SK-N-SH (cell line): ENCODE data around the gene KNG1. TPM values are rescaled to one million over a fixed set of nuclear protein-coding genes. Genes with fewer than 3 reads are reported as not detected.

Experiments used
- CTCF ChIA-PET: fragments of 300-600, 350-600 bp; formaldehyde crosslinking; extraction: SDS; loops from one replicate; lab custom pipeline; 2021; lab: Yijun Ruan, JAX
- POLR2A ChIA-PET: fragments of 350-600 bp; sonication (Branson Sonifier 250); formaldehyde crosslinking; extraction: SDS; loops from one replicate; lab custom pipeline; 2020; ENCODE audit warnings: antibody characterized with exemption, inconsistent platforms; lab: Yijun Ruan, JAX
- DNase-seq: peaks from one replicate; pipeline ENCODE4 v3.0.0; 2012
- H2AFZ ChIP-seq: fragments of 200-600 bp; sonication (generic); 2 replicates; pipeline ENCODE4 v1.8.1; 2016; ENCODE audit warnings: antibody characterized with exemption, mild to moderate bottlenecking, low read depth
- H3F3A ChIP-seq: fragments of 200-600 bp; sonication (generic); replicated peaks from 2 replicates; pipeline ENCODE3; 2016; ENCODE audit warnings: antibody characterized with exemption, mild to moderate bottlenecking; ENCODE audit not compliant: insufficient read depth
- H3K27ac ChIP-seq, 2 experiments: fragments of 200-500 bp in 1 of 2; fragments of 200-600 bp in 1 of 2; sonication (Bioruptor generic) in 1 of 2; sonication (generic), shearing (Covaris generic) in 1 of 2; 2 replicates each; pipeline versions ENCODE4 v1.5.1 to v1.6.1; 2014 to 2016; ENCODE audit warnings: low read depth in 2 of 2, inconsistent platforms in 1 of 2, low read length in 1 of 2, mild to moderate bottlenecking in 1 of 2, mixed read lengths in 1 of 2
- H3K27me3 ChIP-seq: fragments of 200-600 bp; sonication (generic), shearing (Covaris generic); 2 replicates; pipeline ENCODE4 v1.6.1; 2016; ENCODE audit warnings: mixed run types; ENCODE audit not compliant: insufficient read depth
- H3K36me3 ChIP-seq, 2 experiments: fragments of 200-500 bp in 1 of 2; fragments of 200-600 bp in 1 of 2; sonication (Bioruptor generic) in 1 of 2; sonication (generic) in 1 of 2; replicated peaks in 1 of 2; 2 replicates each; pipeline versions ENCODE3 to v1.5.1; 2014 to 2016; ENCODE audit warnings: low read length in 1 of 2, mild to moderate bottlenecking in 1 of 2; ENCODE audit not compliant: insufficient read depth in 2 of 2, control insufficient read depth in 1 of 2
- H3K4me1 ChIP-seq, 2 experiments: fragments of 200-500 bp in 1 of 2; fragments of 200-600 bp in 1 of 2; sonication (Bioruptor generic) in 1 of 2; sonication (generic), shearing (Covaris generic) in 1 of 2; 2 replicates each; pipeline versions ENCODE4 v1.5.1 to v1.6.1; 2014 to 2016; ENCODE audit warnings: low read depth in 1 of 2, low read length in 1 of 2, mixed run types in 1 of 2; ENCODE audit not compliant: insufficient read depth in 2 of 2, control insufficient read depth in 1 of 2
- H3K4me2 ChIP-seq: fragments of 200-600 bp; sonication (generic), shearing (Covaris generic); 2 replicates; pipeline ENCODE4 v1.6.1; 2017; ENCODE audit warnings: mixed run types
- H3K4me3 ChIP-seq, 2 experiments: fragments of 200-500 bp in 1 of 2; fragments of 200-600 bp in 1 of 2; sonication (Bioruptor generic) in 1 of 2; sonication (generic), shearing (Covaris generic) in 1 of 2; 2 replicates each; pipeline versions ENCODE4 v1.5.1 to v1.8.1; 2014 to 2016; ENCODE audit warnings: low read depth in 2 of 2, inconsistent platforms in 1 of 2, low read length in 1 of 2, mild to moderate bottlenecking in 1 of 2, mixed read lengths in 1 of 2, moderate library complexity in 1 of 2
- H3K79me2 ChIP-seq: fragments of 200-600 bp; sonication (generic); 2 replicates; pipeline ENCODE4 v1.8.1; 2017; ENCODE audit warnings: mild to moderate bottlenecking; ENCODE audit not compliant: insufficient read depth
- H3K9ac ChIP-seq: fragments of 200-600 bp; sonication (generic); 2 replicates; pipeline ENCODE4 v1.6.1; 2017; ENCODE audit warnings: mixed run types
- H3K9me2 ChIP-seq: fragments of 200-600 bp; sonication (generic); 2 replicates; pipeline ENCODE4 v1.6.1; 2017; ENCODE audit warnings: mixed run types
- H3K9me3 ChIP-seq: fragments of 200-600 bp; sonication (generic); 2 replicates; pipeline ENCODE4 v1.6.1; 2017; ENCODE audit warnings: mixed run types, mild to moderate bottlenecking, moderate library complexity
- H4K20me1 ChIP-seq: fragments of 200-600 bp; sonication (generic); 2 replicates; pipeline ENCODE4 v1.6.1; 2017; ENCODE audit warnings: mild to moderate bottlenecking, mixed run types; ENCODE audit not compliant: insufficient read depth
- CHD2 ChIP-seq: fragments of 150-350 bp; IDR thresholded peaks from 2 replicates; pipeline ENCODE4 v1.6.1; 2018; ENCODE audit warnings: low read length; ENCODE audit not compliant: partially characterized antibody
- ELF1 ChIP-seq: IDR thresholded peaks from 2 replicates; pipeline ENCODE4 v1.4.0; 2012
- EP300 ChIP-seq, 2 experiments: IDR thresholded peaks; 2 replicates each; pipeline versions ENCODE4 v1.4.0 to v1.6.1; 2012; ENCODE audit warnings: borderline replicate concordance in 1 of 2, low read depth in 1 of 2, low read length in 1 of 2
- EZH2phosphoT487 ChIP-seq: fragments of 200-600 bp; sonication (generic); IDR thresholded peaks from 2 replicates; pipeline ENCODE4 v1.6.1; 2017; ENCODE audit warnings: low read depth, mixed run types, mild to moderate bottlenecking, antibody characterized with exemption, moderate library complexity, borderline replicate concordance
- GABPA ChIP-seq: IDR thresholded peaks from 2 replicates; pipeline ENCODE4 v1.4.0; 2012; ENCODE audit warnings: low read depth, mild to moderate bottlenecking
- GATA2 ChIP-seq: sonication (generic); formaldehyde crosslinking; IDR thresholded peaks from 2 replicates; pipeline ENCODE4 v1.5.0; 2020; ENCODE audit warnings: mild to moderate bottlenecking, missing genetic modification reagents
- JUND ChIP-seq: IDR thresholded peaks from 2 replicates; pipeline ENCODE4 v1.4.0; 2012
- MXI1 ChIP-seq: IDR thresholded peaks from 2 replicates; pipeline ENCODE4 v1.6.1; 2012; ENCODE audit warnings: mild to moderate bottlenecking, low read depth, low read length, improper control_type of control experiment
- NFIC ChIP-seq: IDR thresholded peaks from 2 replicates; pipeline ENCODE4 v1.4.0; 2012; ENCODE audit warnings: borderline replicate concordance
- POLR2AphosphoS5 ChIP-seq: IDR thresholded peaks from 2 replicates; pipeline ENCODE4 v1.6.1; 2012; ENCODE audit warnings: low read depth, low read length
- RAD21 ChIP-seq: IDR thresholded peaks from 2 replicates; pipeline ENCODE4 v1.6.1; 2012; ENCODE audit warnings: mild to moderate bottlenecking, low read length
- RCOR1 ChIP-seq: fragments of 150-350 bp; IDR thresholded peaks from 2 replicates; pipeline ENCODE4 v1.6.1; 2017; ENCODE audit warnings: antibody characterized with exemption, low read length
- RXRA ChIP-seq: IDR thresholded peaks from 2 replicates; pipeline ENCODE4 v1.4.0; 2012; ENCODE audit warnings: low read depth, mild to moderate bottlenecking, borderline replicate concordance
- SIN3A ChIP-seq: IDR thresholded peaks from 2 replicates; pipeline ENCODE4 v1.6.1; 2012; ENCODE audit warnings: low read depth, mild to moderate bottlenecking, low read length, moderate library complexity, borderline replicate concordance
- SMC3 ChIP-seq: IDR thresholded peaks from 2 replicates; pipeline ENCODE4 v1.6.1; 2012; ENCODE audit warnings: low read depth, low read length, improper control_type of control experiment
- TEAD4 ChIP-seq: IDR thresholded peaks from 2 replicates; pipeline ENCODE4 v1.4.0; 2012; ENCODE audit warnings: mild to moderate bottlenecking, borderline replicate concordance; ENCODE audit not compliant: insufficient read depth
- YY1 ChIP-seq: IDR thresholded peaks from 2 replicates; pipeline ENCODE4 v1.4.0; 2012; ENCODE audit warnings: low read depth, mild to moderate bottlenecking
- WGBS: methylation state at CpG from one replicate; pipeline ENCODE4 v1.1.6; 2017; ENCODE audit warnings: low lambda C conversion rate; 5-methylcytosine and 5-hydroxymethylcytosine counted together
- polyA plus RNA-seq, 3 experiments: library from polyadenylated mRNA; depleted of rRNA; stranded (reverse); fragments of >200 nt; gene quantifications; 2 replicates each; pipeline ENCODE4 v1.2.3, GENCODE V29; 2012
- TF ChIP-seq, protein P1 (sequence below): fragments of 150-350 bp; IDR thresholded peaks from 2 replicates; pipeline ENCODE4 v1.6.1; 2017; ENCODE audit warnings: antibody characterized with exemption, low read length, low read depth, borderline replicate concordance
- TF ChIP-seq, protein P2 (sequence below): IDR thresholded peaks from 2 replicates; pipeline ENCODE4 v1.4.0; 2012; ENCODE audit warnings: low read depth, borderline replicate concordance
- TF ChIP-seq, protein P3 (sequence below): IDR thresholded peaks from 2 replicates; pipeline ENCODE4 v1.4.0; 2012; ENCODE audit warnings: low read depth, borderline replicate concordance

KNG1 gene
- polyA plus RNA-seq, 1 of the 3 experiments (the other 2 are of a cell fraction) = not detected

DNA sequence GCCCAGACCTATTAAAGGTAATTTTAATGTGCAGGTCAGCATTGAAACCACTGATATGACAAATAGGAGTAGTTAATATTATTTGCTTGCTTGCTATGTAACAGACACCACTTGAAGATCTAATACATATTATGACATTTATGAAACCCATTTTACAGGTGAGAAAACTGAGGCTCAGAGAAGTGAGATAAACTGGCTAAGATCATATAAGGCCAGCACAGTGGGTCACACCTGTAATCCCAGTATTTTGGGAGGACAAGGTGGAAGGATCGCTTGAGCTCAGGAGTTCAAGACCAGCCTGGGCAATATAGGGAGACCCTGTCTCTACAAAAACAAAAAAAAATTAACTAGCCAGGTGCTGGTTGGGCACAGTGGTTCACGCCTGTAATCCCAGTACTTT lies 33.2 kb downstream of the KNG1 start:
- H3K9me3 ChIP-seq = no peaks in the 10 kb centered on the region
- peaks cover 4% of the 10 kb centered on the region for H3F3A ChIP-seq
- no peaks in the 10 kb centered on the region for H3K27me3 ChIP-seq
- H2AFZ ChIP-seq = no peak overlapping the region
- no peaks in the 10 kb centered on the region for H3K4me1 ChIP-seq
- no peaks in the 10 kb centered on the region for H3K79me2 ChIP-seq
- H3K36me3 ChIP-seq = no peaks in the 10 kb centered on the region
- no peak overlapping the region for H3K4me2 ChIP-seq
- H4K20me1 ChIP-seq = no peaks in the 10 kb centered on the region
- no peak for DNase-seq
- H3K4me3 ChIP-seq = no peak overlapping the region
- CTCF ChIA-PET = no interaction called here
- no peaks in the 10 kb centered on the region for H3K9me2 ChIP-seq
- POLR2A ChIA-PET = no interaction called here
- TF ChIP-seq, protein P1, sequence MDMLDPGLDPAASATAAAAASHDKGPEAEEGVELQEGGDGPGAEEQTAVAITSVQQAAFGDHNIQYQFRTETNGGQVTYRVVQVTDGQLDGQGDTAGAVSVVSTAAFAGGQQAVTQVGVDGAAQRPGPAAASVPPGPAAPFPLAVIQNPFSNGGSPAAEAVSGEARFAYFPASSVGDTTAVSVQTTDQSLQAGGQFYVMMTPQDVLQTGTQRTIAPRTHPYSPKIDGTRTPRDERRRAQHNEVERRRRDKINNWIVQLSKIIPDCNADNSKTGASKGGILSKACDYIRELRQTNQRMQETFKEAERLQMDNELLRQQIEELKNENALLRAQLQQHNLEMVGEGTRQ = no peak
- TF ChIP-seq NFIC = no peak
- TF ChIP-seq RCOR1 = no peak
- TF ChIP-seq ELF1 = no peak
- no peak for TF ChIP-seq MXI1
- TF ChIP-seq CHD2 = no peak
- no peak for TF ChIP-seq TEAD4
- TF ChIP-seq EZH2phosphoT487 = no peak
- TF ChIP-seq SMC3 = no peak
- TF ChIP-seq GABPA = no peak
- TF ChIP-seq, protein P2, sequence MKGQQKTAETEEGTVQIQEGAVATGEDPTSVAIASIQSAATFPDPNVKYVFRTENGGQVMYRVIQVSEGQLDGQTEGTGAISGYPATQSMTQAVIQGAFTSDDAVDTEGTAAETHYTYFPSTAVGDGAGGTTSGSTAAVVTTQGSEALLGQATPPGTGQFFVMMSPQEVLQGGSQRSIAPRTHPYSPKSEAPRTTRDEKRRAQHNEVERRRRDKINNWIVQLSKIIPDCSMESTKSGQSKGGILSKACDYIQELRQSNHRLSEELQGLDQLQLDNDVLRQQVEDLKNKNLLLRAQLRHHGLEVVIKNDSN = no peak
- no peak for TF ChIP-seq JUND
- TF ChIP-seq GATA2 (CRISPR knock-in tag) = no peak
- no peak for TF ChIP-seq POLR2AphosphoS5
- no peak for TF ChIP-seq RXRA
- TF ChIP-seq RAD21 = no peak
- no peak for TF ChIP-seq YY1
- TF ChIP-seq SIN3A = no peak
- no peak for TF ChIP-seq EP300 (IDR thresholded peaks at IDR 0.05; ENCODE audit: borderline replicate concordance in 1 of 2, low read depth in 1 of 2, low read length in 1 of 2)
- TF ChIP-seq, protein P3, sequence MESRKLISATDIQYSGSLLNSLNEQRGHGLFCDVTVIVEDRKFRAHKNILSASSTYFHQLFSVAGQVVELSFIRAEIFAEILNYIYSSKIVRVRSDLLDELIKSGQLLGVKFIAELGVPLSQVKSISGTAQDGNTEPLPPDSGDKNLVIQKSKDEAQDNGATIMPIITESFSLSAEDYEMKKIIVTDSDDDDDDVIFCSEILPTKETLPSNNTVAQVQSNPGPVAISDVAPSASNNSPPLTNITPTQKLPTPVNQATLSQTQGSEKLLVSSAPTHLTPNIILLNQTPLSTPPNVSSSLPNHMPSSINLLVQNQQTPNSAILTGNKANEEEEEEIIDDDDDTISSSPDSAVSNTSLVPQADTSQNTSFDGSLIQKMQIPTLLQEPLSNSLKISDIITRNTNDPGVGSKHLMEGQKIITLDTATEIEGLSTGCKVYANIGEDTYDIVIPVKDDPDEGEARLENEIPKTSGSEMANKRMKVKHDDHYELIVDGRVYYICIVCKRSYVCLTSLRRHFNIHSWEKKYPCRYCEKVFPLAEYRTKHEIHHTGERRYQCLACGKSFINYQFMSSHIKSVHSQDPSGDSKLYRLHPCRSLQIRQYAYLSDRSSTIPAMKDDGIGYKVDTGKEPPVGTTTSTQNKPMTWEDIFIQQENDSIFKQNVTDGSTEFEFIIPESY = no peak
- H3K9ac ChIP-seq = no peak overlapping the region
- WGBS = 87% methylated on average over 2 of the region's 2 CpGs
- no peak overlapping the region for H3K27ac ChIP-seq
